Central memory CD4-positive, alpha-beta T cell (primary cell): ENCODE data around the gene RPP25L.

Experiments
- DNase-seq: peaks from one replicate; pipeline ENCODE4 v3.0.0; 2022

RPP25L gene

DNA sequence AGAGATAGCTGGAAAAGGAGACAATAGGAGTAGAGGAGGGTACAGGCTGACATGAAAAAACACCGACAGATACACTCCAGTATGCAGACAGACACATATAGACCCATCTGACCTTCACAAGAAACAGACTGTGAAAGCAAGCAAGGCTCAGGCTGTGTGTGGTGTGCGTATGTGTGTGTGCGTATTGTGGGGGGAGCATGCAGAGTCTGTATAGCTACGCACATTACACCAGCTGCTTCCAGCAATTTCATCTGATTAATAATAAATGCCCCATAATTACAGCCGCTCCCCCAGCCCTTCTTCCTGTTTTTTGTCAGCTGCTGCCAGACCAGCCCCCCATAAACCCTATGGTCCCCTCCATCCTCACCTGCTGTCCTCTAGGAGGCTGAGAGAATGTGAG, 29.1 kb downstream of the RPP25L start:
- no peak for DNase-seq

DNA sequence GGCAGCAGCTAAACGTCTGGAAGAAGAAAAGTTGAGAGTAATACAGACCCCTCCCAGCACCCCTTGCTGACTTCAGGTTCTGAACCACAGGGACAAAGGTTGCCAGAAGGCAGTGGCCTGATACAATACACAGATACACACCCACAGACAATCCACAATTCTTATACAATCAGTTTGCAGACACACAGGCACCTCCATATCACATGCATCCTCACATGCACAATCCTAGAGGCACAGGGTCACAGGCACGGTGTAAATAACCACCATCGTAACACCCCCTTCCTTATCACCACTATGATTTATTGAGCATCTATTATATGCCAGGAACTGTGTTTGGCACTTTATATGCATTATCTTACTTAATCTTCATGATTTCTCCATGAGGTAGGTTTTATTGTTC, 30.6 kb downstream of the RPP25L start:
- no peak for DNase-seq

DNA sequence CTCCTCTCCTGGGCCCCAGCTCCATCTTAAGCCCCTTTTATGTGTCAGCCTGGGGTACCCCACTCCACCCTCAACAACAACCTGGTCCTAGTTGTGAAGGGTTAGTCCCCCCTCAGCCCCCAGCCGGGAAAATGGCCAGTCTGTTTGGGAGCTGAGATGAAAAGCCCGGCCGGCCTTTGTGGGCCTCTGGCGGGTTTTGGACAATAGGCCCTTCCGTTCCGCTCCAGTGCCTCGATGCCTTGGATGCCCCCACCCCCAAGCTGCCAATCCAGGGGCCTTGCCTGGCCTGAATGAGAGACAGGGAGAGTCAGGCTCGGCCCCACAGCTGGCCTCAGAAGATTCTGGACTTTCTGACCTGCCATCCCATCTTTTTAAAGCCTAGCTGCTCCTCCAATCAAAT, 31.5 kb downstream of the RPP25L start:
- no peak for DNase-seq

DNA sequence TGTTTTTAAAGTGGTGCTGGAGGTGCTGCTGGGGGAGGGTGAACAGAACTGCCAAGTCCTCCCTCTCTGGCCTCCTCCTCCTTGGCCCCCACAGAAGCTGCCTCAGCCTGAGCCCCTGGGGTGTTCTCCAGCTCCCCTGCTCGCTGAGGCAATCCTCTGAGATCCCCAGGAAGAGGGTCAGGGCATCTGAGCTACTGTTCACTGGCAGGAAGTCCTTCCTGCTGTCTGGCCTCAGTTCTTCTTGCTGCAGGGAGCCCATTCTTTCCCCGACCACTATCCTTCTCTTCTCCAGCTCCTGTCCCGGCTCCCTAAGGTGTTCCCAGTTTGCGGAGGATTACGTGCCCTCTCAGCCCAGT, 32.1 kb downstream of the RPP25L start:
- no peak for DNase-seq

DNA sequence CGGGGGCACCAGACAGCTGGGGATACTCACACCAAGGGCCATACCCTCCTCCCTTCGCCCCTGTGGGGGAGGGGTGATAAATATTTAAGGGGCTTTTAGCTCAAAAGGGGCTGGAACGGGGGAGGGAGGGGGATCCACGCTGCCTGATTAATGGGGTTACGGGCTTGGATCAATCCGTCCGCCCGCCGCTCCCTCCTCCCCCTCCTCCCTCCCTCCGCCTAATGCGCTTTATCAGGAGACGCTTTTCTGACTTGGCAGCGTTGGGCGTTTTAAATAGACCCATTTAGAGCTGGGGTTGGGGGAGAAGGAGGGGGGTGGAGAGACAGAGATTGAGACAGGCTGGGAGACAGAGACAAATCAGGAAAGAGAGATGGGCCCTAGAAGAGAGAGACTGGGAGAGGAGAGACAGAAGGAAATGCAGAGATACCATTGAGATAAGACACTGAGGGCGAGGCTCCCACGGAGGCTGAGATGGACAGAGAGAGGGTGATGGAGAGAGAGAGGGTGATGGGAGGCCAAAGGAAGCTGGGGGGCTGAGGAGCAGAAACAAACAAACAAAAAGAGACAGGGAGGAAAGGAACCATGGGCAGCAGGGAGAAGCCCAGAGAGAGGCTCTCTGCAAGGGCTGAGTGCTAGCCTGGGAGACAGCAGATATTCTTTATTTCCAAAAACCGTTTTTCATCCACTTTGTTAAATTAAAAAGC, 32.6 kb downstream of the RPP25L start:
- no peak for DNase-seq

DNA sequence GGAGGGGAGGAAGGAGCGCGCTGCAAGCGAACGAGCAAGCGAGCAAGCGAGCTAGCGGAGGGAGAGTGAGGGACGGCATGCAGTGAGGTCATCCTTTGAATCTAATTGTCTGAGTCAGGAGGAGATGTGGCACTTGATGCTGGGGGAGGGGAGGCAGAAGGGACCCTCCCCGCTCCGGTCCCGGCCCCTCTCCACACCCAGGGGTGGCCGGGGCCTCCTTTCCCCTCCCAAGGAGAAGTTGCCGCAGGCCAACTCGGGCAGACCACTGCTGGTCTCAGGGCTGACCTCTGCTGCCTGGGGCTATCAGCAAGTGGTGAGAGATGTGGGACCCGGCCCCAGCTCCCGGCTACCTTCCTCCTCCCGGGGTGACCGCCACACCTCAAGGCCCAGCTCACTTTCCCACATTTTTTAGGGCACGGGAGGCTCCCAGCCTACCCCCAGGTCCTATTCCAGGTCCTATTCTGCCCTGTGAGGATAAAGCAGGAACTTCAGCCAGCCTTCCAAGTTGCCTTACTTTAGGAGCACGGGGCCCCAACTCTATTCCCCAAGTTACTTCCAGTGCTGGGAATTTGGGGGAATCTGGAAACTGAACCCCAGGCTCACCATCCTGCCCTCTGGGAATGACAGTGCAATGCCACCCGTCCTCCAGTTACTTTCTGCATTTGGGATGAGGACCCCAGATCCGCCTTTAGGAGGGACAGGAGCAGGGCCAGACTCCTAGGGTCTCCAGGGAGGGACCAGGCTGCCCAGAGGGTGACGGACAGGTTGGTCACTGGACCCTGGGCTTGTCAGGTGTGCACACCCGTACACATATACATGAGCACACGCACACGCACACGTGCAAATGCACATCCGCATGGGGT, 33.4 kb downstream of the RPP25L start:
- no peak for DNase-seq

DNA sequence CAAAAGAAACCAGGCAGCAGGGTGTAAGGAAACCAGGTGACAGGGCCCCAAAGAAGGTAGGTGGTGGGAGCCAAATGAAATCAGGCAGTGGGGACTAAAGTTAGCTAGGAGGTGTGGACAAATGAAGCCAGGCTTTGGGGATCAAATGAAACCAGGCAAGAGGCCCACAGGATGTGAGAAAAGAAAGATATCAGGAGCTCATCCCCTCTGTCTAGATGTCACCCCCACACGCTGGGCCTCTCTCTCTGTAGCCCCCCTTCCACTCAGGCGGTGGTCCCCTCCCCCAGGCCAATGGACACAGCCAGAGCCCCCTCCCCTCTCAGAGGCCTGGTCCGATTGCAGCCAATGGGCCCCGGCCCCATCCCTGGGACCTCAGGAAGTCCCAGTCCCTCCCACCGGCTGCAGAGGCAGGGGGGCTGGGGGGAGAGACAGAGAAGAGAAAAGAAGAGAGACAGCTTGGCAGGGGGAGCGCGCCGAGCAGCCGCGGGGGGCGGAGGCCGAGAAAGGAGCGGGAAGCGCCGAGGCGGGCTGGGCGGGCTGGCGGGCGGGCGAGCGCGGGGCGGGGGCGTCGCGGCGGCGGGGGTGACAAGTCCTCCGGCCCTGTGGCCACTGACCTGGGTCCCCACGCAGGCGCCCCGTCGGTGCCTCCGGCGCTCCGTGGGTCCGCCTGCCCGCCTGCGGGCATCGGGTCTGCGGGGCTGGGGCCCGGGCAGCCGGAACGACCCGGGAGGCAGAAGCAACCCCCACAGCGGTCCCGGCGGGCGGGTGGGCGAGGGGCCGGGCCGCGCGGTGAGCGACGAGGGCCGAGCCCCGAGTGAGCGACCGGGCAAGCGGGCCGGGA, 34.3 kb downstream of the RPP25L start:
- DNase-seq: no peak

DNA sequence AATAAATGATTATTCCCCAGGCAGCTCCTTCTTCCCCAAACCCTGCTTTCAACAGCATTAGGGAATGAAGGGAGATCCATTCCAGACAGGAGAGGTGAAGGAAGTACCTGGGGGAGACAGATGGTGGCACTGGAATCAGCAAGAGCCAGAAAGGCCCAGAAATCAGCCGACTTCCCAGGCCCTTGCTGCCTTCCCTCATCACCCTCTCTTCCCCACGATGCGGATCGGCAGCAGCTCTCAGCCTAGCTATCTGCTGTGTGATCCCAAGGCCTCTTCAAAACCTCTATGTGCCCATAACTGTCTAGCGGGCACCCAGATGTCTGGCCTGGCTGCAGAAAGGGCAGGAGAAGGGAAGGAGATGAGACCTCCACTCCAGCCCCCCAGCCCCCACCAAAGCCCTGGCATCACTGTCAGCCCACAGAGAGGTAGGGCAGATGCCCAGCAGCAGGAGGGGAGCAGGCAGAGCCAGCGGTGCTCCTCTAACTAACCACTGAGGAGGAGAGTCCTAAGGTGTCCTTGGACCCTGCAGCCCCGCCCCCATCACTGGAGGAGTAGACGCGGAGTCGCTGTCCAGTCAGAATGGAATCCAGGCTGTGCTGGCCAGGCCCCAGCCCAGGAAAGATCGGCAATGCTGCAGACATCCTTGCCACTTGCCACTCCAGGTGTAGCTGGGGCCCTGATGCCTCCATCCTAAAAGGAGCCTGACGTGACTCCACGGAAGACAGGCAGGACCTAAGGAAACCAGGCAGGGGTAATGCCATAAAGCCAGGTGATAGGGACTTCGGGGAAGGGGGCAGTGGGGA, 35.1 kb downstream of the RPP25L start:
- no peak for DNase-seq

DNA sequence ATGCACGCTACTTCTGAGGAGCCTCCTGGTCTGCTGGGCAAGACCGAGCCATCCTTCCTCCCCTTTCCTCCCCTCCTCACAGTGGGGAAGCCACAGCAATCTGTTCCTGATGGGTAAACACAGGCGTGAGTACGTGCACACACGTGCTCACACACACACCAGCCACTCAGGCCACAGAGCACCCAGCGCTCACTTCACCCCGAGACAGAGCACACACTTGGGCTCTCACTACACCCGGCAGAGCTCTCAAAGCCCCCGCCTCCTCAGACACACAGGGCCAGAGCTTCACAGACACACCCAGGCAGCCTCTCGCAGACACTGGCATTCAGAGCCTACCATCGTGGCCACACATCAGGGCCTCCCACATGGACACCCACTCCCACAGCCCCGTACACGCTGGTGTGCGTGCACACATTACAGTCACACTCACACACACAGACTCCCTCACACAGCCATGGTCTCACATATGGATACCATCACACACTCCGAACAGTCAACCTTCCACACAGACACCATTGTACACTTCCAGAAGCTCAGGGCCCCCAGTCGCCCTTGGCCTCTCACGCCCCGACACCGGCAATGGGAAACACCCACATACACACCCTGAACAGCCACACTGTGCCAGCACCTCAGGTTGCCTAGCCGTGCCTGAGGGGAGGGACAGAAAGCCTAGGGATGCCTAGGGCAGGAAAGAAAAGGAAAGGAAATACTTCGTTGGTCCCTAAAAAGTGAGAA, 35.9 kb downstream of the RPP25L start:
- DNase-seq: no peak

DNA sequence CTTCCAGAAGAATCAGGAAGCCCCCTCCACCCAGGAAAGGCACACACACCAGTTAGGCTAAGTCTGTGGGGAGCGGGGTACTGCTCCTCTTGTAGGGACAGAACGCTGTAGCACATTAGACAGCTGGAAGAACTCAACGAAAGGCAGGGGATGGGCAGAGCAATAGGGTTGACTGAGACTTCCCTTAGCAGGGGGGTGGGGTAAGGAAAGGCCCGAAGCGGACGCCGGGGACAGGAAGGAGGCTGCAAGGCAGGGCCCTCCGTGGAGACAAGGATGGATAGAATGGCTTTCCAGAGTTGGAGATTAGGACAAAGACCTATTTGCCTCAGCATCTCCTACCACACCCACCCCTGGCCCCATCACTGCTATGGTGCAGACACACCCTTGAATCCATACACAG, 36.7 kb downstream of the RPP25L start:
- no peak for DNase-seq

DNA sequence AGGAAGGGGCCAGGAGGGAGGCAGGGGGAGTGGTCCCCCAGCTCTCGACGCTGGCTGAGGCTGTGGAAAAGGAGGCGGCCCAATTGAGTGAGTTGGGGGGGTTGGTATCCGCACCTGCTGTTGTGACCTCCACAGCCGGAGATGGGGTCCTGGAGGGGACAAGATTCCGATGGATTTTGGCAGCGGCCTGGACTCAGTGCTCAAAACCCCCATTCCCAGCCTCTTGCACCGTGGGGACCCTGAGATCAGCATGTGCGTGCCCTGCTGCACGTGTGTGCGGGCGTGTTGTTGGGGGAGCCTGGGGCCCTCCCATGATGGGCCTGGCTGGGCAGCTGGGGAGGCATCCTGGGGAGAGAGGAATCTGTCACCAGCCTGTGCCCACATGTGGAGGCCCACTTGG, 37.3 kb downstream of the RPP25L start:
- no peak for DNase-seq

DNA sequence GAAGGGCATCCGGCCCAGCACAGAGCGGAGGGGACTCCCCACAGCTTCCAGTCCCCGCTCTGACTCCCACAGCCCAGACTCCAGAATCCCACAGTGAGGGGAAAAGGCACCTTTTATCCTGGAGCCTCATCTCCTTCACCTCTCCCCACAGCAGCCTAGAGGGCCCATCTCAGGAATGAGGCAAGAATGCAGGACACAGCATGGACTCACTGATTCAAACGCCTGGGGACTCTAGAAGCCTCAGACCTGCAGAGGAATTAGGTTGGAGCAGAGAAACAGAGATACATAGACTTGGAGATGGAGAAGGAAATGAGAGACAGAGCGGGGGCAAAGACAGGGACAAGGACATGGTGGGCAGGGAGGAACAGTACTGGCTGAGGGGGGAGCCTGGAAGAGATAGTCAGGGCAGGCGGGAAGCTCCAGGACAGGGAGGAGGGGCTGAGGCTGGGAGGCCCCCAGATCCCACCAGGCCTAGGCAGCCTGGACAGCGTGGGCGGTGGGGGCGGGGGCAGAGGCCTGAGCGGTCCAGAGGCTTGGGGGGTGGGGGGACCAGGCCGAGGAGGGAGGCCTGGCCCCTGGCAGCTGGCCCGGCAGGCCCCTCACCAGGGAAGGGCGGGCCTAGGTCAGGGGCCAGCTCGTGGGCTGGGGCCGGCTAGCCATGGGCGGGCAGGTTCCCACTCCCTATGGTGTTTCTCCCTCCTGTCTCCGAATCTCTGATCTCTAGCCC, 38.1 kb downstream of the RPP25L start:
- DNase-seq: no peak

DNA sequence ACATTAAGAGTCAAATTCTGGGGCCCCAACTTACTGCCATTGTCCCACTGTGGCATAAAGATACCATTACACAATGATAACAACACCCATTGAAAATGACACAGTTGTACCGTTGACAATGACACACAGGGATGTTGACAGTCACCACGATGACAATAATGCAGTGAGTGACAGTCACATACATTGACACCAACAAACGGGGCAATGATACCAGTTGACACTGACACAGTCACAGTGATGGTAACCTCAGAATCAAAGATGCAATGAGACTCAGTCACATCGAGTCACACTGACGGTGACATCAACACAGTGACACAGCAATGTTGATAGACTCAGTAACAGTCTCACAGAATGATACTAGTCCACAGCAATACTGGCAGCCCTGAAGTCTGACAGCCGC, 39.3 kb downstream of the RPP25L start:
- no peak for DNase-seq

DNA sequence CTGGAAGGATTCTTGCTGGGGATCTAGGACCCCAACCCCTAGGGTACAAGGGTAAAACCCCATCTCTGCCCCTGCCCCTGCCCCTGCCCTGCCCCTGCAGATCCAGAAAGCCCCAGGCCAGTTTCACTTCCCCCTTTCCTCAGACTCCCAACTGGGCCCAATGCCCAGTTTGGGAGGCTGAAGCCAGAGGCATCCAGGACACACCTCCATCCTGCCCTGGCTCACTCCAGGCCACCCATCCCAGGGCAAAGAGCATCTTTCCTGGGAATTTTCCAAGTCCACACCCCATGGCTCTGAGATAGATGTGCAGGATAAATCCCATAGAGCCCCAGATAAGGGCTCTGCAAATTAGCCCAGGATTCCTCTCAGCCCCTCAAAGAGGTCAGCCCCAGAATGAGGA, 39.8 kb downstream of the RPP25L start:
- no peak for DNase-seq

DNA sequence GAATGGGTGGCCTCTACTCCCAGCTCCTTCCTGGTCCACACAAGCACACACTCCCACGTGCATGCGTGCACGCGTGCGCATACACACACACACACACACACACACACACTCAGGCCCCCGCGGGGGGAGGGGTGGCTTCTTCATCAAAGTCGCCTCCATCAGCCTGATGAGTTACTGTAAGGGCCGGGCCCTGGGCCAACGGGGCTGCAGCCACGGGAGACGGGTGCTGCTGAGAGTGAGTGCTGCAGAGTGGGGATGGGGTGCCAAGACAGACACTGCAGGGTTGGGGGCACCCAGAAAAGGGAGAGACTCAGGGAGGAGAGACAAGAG, 40.5 kb downstream of the RPP25L start:
- DNase-seq: no peak

DNA sequence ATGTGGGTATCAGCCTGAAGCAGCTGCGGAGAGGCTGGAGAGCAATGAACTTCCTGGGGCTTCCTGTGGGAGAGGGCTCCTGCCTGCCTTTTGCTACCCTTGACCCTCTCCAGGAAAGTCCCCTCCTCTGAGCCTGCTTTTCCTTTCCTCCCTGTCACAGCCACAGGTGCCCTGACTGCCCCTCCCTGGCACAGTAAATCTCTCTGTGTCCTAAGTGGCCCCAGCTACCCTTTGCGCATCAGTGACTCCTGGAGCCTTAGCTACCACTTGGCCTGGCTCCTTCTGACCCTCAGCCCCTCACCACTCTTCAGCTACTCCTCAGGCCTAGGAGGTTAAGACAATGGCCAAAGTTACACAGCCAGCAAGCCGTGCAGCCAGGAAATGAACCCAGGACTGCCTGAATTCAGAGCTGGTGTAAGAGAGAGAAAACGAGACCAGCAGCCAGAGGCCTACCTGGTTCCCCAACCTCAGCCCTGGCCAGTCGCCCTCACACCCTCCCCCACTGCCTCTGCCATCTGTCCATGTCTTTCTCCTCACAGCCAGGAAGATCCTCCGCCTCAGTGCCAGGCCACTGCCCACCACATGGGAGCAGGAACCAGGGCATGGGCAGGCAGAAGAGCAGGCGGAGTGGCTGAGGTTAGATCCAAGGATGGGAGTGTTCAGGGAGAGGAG, 41.0 kb downstream of the RPP25L start:
- DNase-seq: no peak

DNA sequence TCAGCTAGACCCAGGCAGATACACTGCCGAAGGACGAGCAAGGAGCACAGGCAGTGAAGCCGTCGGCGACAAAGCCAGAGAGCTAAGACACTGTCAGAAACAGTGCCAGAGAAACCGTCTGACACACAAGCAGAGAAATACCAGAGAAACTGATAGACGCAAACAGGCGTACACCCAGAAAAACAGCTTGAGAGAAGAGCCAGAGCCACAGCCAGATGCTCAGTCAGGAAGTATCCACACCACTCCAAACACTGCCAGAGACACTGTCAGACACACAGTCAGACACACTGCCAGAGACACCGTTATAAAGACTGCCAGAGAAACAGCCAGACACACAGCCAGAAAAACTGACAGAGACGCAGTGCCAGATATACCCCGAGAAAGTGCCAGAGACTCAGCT, 41.5 kb downstream of the RPP25L start:
- DNase-seq: no peak

DNA sequence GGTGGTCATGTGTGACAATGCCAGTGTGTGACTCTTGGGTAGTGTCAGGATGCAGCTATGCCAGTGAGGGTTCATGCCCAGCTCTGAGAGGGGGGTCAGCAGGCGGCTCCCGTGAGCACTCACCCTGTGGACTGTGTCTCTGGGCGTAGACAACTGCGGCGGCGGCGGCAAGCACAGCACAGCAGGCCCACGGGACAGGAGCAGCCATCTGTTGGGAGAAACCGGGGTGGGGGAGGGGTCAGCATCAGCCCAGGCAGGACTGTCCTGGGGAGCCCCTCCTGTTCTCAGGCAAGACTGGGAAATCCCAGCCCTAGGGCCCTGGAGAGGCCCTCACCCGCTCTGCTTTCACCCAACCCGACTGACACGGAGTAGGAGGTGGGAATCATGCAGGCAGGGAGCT, 43.1 kb downstream of the RPP25L start:
- DNase-seq: no peak

DNA sequence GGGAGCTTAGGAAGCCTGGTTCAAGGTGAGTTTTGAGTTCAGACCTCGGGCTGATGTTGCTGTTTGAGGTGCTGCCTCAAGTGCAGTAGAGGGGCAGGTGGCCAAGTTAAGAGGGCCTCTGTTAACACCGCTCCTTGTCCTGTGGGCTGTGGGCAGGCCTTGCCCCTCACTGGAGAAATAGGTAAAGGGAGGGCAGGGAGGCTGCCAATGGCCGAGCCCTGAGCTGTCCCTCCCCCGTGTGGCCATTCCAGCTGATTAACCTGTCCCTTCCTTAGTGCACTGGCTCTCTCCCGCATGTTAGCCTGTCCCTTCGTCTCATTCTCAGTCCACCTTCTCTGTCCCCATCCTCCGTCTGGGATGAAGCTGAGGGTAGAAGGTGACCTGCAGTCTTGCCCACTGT, 43.8 kb downstream of the RPP25L start:
- DNase-seq: no peak

DNA sequence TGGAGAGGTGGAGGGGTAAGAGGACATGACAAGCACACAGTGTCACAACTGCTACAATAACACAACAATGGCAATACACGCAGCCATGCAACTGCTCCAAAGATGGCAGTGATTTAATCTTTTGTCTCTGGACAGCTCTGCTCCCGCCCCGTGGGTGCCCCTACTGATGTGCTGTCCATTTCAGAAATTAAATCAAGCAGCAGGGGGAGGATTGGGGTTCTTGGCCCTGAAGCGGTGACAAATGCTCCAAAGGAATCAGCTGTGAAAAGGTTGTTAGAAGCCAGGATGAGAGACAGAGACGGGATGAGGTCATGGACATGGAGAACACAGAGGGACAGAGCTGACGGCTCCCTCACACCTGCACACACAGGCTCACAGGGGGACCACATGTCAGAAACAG, 44.9 kb downstream of the RPP25L start:
- DNase-seq: no peak

DNA sequence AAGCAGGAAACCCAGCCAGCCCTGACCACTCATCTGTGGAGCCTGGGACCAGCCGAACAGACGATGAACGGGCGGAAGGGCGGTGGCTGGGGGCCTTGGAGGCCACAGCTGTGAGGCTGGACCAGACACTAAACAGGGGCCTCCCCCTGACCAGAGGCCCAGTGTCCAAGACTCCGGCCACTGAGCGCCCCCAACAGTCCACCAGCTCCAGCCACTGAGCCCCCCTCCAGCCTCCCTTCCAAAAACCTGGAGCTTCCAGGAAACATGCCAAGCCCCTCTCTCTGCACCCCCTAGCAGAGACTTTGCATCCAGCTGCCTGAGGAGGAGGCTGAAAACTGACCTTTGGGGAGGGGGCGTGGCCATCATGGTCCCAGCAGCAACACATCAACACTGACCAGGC, 45.6 kb downstream of the RPP25L start:
- no peak for DNase-seq
